Measurements from ENCODE around the gene EFCAB9. TPM values are rescaled to one million over a fixed set of nuclear protein-coding genes. Genes with fewer than 3 reads are reported as not detected.
"Not testable (repeated sequence)": the region's sequence is repeated elsewhere in the genome, so short reads cannot be mapped to it uniquely, and the experiment has no call there.

Gene EFCAB9
- total and polyA plus RNA-seq, 2 donors (not counting 1 experiment from before 2014, with no cell fraction given): not detected

DNA sequence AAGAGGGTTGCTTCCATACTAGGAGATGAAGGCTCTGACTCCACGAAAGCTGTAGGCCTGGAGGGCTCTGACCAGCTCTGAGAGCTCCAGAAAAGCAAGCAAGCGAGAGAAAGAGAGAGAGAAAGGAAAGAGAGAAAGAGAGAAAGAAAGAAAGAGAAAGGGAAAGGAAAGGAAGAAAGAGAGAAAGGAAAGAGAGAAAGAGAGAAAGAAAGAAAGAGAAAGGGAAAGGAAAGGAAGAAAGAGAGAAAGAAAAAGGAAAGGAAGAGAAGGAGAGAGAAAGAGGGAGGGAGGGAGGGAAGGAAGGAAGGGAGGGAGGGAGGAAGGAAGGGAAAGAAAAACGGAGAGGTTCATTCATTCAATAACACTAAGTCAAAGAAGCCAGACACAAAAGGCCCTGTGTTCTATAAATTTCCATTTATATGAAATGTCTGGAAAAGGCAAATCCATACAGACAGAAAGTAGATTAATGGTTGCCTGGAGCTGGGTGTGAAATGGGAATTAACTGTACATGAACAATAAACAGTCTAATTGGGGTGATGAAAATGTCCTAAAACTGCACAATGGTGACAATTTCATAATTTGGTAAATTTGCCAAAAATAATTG lies 4.2 kb upstream of the EFCAB9 start:
- Histone ChIP-seq H3K4me3 (replicated peaks in 1 of 4; ENCODE audit: control extremely low read depth in 1 of 4, insufficient read depth in 1 of 4, low read depth in 3 of 4, low read length in 4 of 4) (no peak overlapping the region), H3K36me3 (ENCODE audit: control insufficient read depth, insufficient read depth, low read length) (peaks cover 2% of the 10 kb centered on the region), H3K9me3 (ENCODE audit: control insufficient read depth, insufficient read depth, low read depth, low read length) (no peaks in the 10 kb centered on the region), H4K20me1 (ENCODE audit: control insufficient read depth, extremely low read depth, insufficient read depth, low read length) (no peaks in the 10 kb centered on the region), H2AFZ (ENCODE audit: low read length) (no peak overlapping the region), H3K4me2 (ENCODE audit: extremely low read depth, insufficient read depth, low read length) (no peak overlapping the region), H3K79me2 (ENCODE audit: control insufficient read depth, insufficient read depth, low read length) (peaks cover 22% of the 10 kb centered on the region), H3K4me1 (ENCODE audit: control insufficient read depth, extremely low read depth, insufficient read depth, low read length) (peaks cover 6% of the 10 kb centered on the region), H3K9ac (ENCODE audit: insufficient read depth, low read length) (no peak overlapping the region), H3K27me3 (ENCODE audit: control insufficient read depth, insufficient read depth, low read length) (no peaks in the 10 kb centered on the region), H3K27ac (ENCODE audit: insufficient read depth, low read length) (no peak overlapping the region)
- TF ChIP-seq, protein P1, sequence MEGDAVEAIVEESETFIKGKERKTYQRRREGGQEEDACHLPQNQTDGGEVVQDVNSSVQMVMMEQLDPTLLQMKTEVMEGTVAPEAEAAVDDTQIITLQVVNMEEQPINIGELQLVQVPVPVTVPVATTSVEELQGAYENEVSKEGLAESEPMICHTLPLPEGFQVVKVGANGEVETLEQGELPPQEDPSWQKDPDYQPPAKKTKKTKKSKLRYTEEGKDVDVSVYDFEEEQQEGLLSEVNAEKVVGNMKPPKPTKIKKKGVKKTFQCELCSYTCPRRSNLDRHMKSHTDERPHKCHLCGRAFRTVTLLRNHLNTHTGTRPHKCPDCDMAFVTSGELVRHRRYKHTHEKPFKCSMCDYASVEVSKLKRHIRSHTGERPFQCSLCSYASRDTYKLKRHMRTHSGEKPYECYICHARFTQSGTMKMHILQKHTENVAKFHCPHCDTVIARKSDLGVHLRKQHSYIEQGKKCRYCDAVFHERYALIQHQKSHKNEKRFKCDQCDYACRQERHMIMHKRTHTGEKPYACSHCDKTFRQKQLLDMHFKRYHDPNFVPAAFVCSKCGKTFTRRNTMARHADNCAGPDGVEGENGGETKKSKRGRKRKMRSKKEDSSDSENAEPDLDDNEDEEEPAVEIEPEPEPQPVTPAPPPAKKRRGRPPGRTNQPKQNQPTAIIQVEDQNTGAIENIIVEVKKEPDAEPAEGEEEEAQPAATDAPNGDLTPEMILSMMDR (conservative IDR thresholded peaks at IDR 0.05 in 1 of 2, IDR thresholded peaks at IDR 0.05 in 1 of 2; ENCODE audit: low read depth in 1 of 2, low read length in 2 of 2): no peak
- TF ChIP-seq EZH2 (IDR thresholded peaks at IDR 0.05; ENCODE audit: low read length, missing control alignments): no peak
- DNase-seq (ENCODE audit: low read depth in 2 of 2): no peak

- Histone ChIP-seq H3K79me2 (ENCODE audit: control insufficient read depth, insufficient read depth, low read length) (no peaks in the 10 kb centered on the region), H3K27ac (ENCODE audit: insufficient read depth, low read length) (no peak overlapping the region), H3K4me1 (ENCODE audit: control insufficient read depth, extremely low read depth, insufficient read depth, low read length) (no peaks in the 10 kb centered on the region), H4K20me1 (ENCODE audit: control insufficient read depth, extremely low read depth, insufficient read depth, low read length) (no peaks in the 10 kb centered on the region), H3K9ac (ENCODE audit: insufficient read depth, low read length) (no peak overlapping the region), H3K36me3 (ENCODE audit: control insufficient read depth, insufficient read depth, low read length) (no peaks in the 10 kb centered on the region), H3K9me3 (ENCODE audit: control insufficient read depth, insufficient read depth, low read depth, low read length) (no peaks in the 10 kb centered on the region), H2AFZ (ENCODE audit: low read length) (no peak overlapping the region), H3K4me3 (replicated peaks in 1 of 4; ENCODE audit: control extremely low read depth in 1 of 4, insufficient read depth in 1 of 4, low read depth in 3 of 4, low read length in 4 of 4) (no peak overlapping the region), H3K27me3 (ENCODE audit: control insufficient read depth, insufficient read depth, low read length) (no peaks in the 10 kb centered on the region), H3K4me2 (ENCODE audit: extremely low read depth, insufficient read depth, low read length) (no peak overlapping the region)
- DNase-seq (ENCODE audit: low read depth in 2 of 2): no peak
- TF ChIP-seq EZH2 (IDR thresholded peaks at IDR 0.05; ENCODE audit: low read length, missing control alignments): no peak
- TF ChIP-seq, protein P1 (conservative IDR thresholded peaks at IDR 0.05 in 1 of 2, IDR thresholded peaks at IDR 0.05 in 1 of 2; ENCODE audit: low read depth in 1 of 2, low read length in 2 of 2): no peak
These were observed 1.2 kb downstream of the EFCAB9 start for GRCh38 chr5:172194985-172195774.

DNA sequence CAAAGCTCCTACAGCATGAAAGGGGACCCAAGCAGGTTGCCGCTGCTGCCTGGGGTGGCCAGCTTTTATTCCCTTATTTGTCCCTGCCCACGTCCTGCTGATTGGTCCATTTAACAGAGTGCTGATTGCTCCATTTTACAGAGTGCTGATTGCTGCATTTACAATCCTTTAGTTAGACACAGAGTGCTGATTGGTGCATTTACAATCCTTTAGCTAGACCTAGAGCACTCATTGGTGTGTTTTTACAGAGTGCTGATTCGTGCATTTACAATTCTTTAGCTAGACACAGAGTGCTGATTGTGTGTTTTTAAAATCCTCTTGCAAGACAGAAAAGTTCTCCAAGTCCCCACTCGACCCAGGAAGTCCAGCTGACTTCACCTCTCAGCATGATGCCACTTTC lies 3.8 kb downstream of the EFCAB9 start:
- not testable (repeated sequence) for H3K4me2 ChIP-seq (ENCODE audit: extremely low read depth, insufficient read depth, low read length); H3K27ac ChIP-seq (ENCODE audit: insufficient read depth, low read length); H2AFZ ChIP-seq (ENCODE audit: low read length); H3K4me3 ChIP-seq (replicated peaks in 1 of 4; ENCODE audit: control extremely low read depth in 1 of 4, insufficient read depth in 1 of 4, low read depth in 3 of 4, low read length in 4 of 4); DNase-seq (ENCODE audit: low read depth in 2 of 2); H3K36me3 ChIP-seq (ENCODE audit: control insufficient read depth, insufficient read depth, low read length); H4K20me1 ChIP-seq (ENCODE audit: control insufficient read depth, extremely low read depth, insufficient read depth, low read length); H3K79me2 ChIP-seq (ENCODE audit: control insufficient read depth, insufficient read depth, low read length); H3K4me1 ChIP-seq (ENCODE audit: control insufficient read depth, extremely low read depth, insufficient read depth, low read length); H3K9me3 ChIP-seq (ENCODE audit: control insufficient read depth, insufficient read depth, low read depth, low read length); H3K9ac ChIP-seq (ENCODE audit: insufficient read depth, low read length); H3K27me3 ChIP-seq (ENCODE audit: control insufficient read depth, insufficient read depth, low read length)
